ENCODE results near the gene MMRN1.

MMRN1 gene

DNA sequence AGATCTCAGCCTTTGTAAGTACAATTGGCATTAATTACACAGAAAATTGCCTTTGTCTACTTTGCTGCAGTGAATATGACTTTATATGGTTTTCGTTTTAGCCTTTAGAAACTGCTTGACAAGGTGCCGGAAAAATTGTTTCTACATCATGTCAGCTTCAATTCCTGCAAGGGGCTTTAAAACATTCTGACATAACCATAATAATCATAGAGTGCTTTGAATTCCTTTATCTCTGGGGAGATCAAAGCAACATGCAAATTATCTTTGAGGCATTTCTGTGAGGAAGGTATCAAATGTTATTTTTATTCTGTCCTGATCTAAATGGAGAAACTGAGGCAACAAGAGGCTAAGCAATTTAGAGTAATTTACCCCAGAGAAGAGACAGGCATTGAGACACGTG lies 57.8 kb downstream of the MMRN1 start:
- Histone ChIP-seq H3K36me3 (ENCODE audit: control insufficient read depth, insufficient read depth, low read length) (no peaks in the 10 kb centered on the region), H3K4me3 (replicated peaks; ENCODE audit: low read depth, low read length) (no peak overlapping the region)
- TF ChIP-seq, protein P1, sequence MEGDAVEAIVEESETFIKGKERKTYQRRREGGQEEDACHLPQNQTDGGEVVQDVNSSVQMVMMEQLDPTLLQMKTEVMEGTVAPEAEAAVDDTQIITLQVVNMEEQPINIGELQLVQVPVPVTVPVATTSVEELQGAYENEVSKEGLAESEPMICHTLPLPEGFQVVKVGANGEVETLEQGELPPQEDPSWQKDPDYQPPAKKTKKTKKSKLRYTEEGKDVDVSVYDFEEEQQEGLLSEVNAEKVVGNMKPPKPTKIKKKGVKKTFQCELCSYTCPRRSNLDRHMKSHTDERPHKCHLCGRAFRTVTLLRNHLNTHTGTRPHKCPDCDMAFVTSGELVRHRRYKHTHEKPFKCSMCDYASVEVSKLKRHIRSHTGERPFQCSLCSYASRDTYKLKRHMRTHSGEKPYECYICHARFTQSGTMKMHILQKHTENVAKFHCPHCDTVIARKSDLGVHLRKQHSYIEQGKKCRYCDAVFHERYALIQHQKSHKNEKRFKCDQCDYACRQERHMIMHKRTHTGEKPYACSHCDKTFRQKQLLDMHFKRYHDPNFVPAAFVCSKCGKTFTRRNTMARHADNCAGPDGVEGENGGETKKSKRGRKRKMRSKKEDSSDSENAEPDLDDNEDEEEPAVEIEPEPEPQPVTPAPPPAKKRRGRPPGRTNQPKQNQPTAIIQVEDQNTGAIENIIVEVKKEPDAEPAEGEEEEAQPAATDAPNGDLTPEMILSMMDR (IDR thresholded peaks at IDR 0.05; ENCODE audit: insufficient read depth, low read length, poor library complexity, severe bottlenecking), result no peak

DNA sequence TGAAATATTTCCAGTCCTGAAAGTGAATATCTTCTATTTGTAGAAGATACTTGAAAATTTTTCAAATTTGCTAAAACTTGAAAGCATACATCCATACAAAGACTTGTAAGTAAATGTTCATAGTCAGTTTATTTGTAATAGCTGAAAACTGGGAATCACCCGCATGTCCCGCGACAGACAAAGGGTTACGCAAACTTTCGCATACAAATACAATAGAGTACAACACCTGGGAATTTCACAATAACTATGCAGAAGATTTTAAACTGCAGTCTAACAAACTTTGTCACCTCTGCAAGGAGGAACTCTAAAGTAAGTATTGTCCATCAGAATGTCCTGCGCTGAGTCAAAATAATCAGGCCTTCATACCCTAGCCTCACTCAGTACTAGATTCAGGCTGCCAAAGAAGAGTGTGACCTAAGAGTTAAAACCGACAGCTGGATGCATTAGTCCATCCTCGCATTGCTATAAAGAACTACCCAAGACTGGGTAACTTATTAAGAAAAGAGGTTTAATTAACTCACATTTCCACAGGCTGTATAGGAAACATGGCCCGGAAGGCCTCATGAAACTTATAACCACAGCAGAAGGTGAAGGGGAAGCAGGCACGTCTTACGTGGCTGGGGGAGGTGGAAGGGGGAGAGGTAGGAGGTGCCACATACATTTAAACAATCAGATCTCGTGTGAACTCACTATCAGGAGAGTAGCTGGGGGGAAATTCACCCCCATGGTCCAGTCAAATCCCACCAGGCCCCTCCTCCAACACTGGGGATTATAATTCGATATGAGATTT lies 60.4 kb downstream of the MMRN1 start:
- TF ChIP-seq, protein P1 (IDR thresholded peaks at IDR 0.05; ENCODE audit: insufficient read depth, low read length, poor library complexity, severe bottlenecking), result no peak
- H3K27me3 ChIP-seq (replicated peaks; ENCODE audit: control insufficient read depth, insufficient read depth, low read length), result no peaks in the 10 kb centered on the region
- no peak for DNase-seq (ENCODE audit: extremely low read depth, insufficient read length)
- H3K4me3 ChIP-seq (replicated peaks; ENCODE audit: low read depth, low read length), result no peak overlapping the region
- no peaks in the 10 kb centered on the region for H3K36me3 ChIP-seq (ENCODE audit: control insufficient read depth, insufficient read depth, low read length)

More for the DNA sequence above, 57.8 kb downstream of the MMRN1 start:
- no peaks in the 10 kb centered on the region for H3K27me3 ChIP-seq (replicated peaks; ENCODE audit: control insufficient read depth, insufficient read depth, low read length)
- no peak for DNase-seq (ENCODE audit: extremely low read depth, insufficient read length)

DNA sequence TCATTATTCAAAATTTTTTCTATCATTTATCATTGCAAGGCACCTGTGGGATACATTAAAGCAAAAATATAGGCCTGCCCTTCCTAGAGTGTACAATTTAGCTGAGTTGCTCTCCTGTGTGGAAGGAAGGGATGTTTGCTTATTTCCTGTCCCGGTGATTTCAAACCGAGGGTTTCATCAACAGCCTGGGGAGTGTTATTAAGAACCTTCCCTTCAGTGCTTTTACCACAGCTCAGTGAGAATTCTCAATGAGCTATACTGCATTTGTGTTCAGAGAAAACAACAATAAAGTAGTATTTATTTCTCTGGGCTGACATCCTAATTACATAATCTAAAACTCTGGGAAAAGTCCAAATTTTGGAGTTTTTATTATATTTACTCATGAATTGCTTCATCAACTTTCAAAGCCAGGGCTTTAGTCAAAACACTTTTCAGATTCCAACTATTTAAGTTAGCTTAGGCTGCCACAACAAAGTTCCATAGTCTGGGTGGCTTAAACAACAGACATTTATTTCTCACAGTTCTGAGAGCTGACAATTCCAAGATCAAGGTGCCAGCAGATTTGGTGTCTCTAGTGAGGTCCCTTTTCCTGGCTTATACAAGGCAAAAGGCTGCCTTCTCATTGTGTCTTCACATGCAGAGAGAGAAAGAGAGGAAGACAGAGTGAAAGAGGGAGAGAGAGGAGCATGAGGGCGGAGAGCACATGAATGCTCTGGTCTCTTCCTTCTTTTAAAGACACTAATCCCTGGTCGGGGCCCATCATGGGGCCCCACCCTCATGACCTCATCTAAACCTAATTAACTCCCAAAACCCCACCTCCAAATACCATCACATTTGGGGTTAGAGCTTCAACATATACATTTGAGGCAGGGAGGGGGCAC lies 62.6 kb downstream of the MMRN1 start:
- TF ChIP-seq, protein P1 (IDR thresholded peaks at IDR 0.05; ENCODE audit: insufficient read depth, low read length, poor library complexity, severe bottlenecking), result no peak

DNA sequence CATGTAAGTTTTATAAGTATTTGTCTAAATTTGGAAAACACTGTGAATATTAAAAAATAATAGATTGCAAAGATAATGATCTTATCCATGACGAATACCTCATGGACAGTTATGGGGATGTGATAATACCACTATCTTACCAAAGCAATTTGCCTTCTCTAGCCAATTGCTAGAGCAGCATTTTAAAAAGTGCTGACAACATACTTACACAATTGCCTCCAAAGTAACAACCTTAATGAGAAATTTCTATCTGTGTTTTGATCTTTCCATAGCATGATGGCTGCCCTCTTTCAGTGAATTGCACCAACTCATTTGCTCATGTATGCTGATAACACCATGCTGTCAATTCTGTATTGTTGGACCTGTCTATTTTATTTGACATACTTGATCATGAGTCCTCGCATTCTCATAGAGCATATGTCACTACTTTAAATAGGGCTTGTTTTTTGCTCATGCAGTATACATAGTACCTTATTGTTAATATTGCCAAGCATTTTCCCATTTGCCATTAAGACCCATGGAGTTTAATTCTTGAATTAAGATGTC lies 87.2 kb downstream of the MMRN1 start:
- H3K4me3 ChIP-seq (replicated peaks; ENCODE audit: low read depth, low read length), result no peak overlapping the region
- DNase-seq (ENCODE audit: extremely low read depth, insufficient read length), result no peak
- H3K36me3 ChIP-seq (ENCODE audit: control insufficient read depth, insufficient read depth, low read length), result no peaks in the 10 kb centered on the region
- H3K27me3 ChIP-seq (replicated peaks; ENCODE audit: control insufficient read depth, insufficient read depth, low read length), result no peaks in the 10 kb centered on the region
- TF ChIP-seq, protein P1 (IDR thresholded peaks at IDR 0.05; ENCODE audit: insufficient read depth, low read length, poor library complexity, severe bottlenecking), result no peak

More for the DNA sequence above, 62.6 kb downstream of the MMRN1 start:
- no peak for DNase-seq (ENCODE audit: extremely low read depth, insufficient read length)
- Histone ChIP-seq H3K27me3 (replicated peaks; ENCODE audit: control insufficient read depth, insufficient read depth, low read length) (no peaks in the 10 kb centered on the region), H3K36me3 (ENCODE audit: control insufficient read depth, insufficient read depth, low read length) (no peaks in the 10 kb centered on the region), H3K4me3 (replicated peaks; ENCODE audit: low read depth, low read length) (no peak overlapping the region)

DNA sequence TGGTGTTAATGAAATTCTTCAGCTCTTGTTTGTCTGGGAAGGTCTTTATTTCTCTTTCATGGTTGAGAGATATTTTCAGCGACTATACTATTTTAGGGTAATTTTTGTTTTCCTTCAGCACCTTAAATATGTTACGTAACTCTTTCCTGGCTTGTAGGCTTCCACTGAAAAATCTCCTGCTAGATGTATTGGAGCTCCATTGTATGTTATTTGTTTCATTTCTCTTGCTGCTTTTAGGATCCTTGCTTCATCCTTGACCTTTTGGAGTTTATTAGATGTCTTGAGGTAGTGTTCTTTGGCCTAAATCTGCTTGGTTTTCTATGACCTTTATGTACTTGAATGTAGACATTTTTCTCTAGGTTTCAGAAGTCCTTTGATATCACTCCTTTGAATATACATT lies 93.6 kb downstream of the MMRN1 start:
- H3K36me3 ChIP-seq (ENCODE audit: control insufficient read depth, insufficient read depth, low read length), result no peaks in the 10 kb centered on the region
- DNase-seq (ENCODE audit: extremely low read depth, insufficient read length), result no peak
- H3K27me3 ChIP-seq (replicated peaks; ENCODE audit: control insufficient read depth, insufficient read depth, low read length), result no peaks in the 10 kb centered on the region
- TF ChIP-seq, protein P1 (IDR thresholded peaks at IDR 0.05; ENCODE audit: insufficient read depth, low read length, poor library complexity, severe bottlenecking), result no peak
- no peak overlapping the region for H3K4me3 ChIP-seq (replicated peaks; ENCODE audit: low read depth, low read length)
